HCT116 (cell line): ENCODE results near the gene HGFAC. TPM values are rescaled to one million over a fixed set of nuclear protein-coding genes. Genes with fewer than 3 reads are reported as not detected.

Experiments
- ATAC-seq: fragments of 200-7000 bp; cut with Tn5 transposase; 2 replicates; pipeline ENCODE4 v1.9.1; 2020; ENCODE audit warnings: mild to moderate bottlenecking, moderate library complexity
- BruUV-seq: library from RNA; stranded (reverse); fragments of 400-500 nt; replicated peaks from 2 replicates; lab custom pipeline; 2021; lab: Mats Ljungman, UMichigan
- CTCF ChIA-PET: fragments of 300-600 bp; sonication (Branson Sonifier 250); formaldehyde crosslinking; loops from one replicate; lab custom pipeline; 2021; ENCODE audit warnings: antibody characterized with exemption; lab: Charles Lee
- POLR2A ChIA-PET: fragments of 300-600, 350-600 bp; sonication (Branson Sonifier 250); formaldehyde crosslinking; loops from one replicate; lab custom pipeline; 2021; ENCODE audit warnings: antibody characterized with exemption; lab: Charles Lee
- RAD21 ChIA-PET, 2 experiments: fragments of 300-600 bp; sonication (Branson Sonifier 250); formaldehyde crosslinking; loops; one replicate each; lab custom pipeline; 2023; ENCODE audit warnings: low total read pairs in 2 of 2; ENCODE audit not compliant: uncharacterized antibody in 2 of 2, unreplicated experiment in 2 of 2, low non-redundant PET in 1 of 2; lab: Charles Lee
- DNase-seq: peaks from one replicate; pipeline ENCODE4 v3.0.0-alpha.2; 2010; ENCODE audit warnings: low read depth, low spot score
- H2AFZ ChIP-seq: fragments of 200-600 bp; shearing (Covaris generic), sonication (generic); 2 replicates; pipeline ENCODE4 v1.6.1; 2017; ENCODE audit warnings: low read depth, mixed run types, mixed read lengths, antibody characterized with exemption, low read length; ENCODE audit not compliant: poor library complexity, severe bottlenecking
- H3K27ac ChIP-seq: 2 replicates; pipeline ENCODE4 v1.5.1; 2012; ENCODE audit warnings: low read depth, low read length
- H3K27me3 ChIP-seq: fragments of 200-600 bp; sonication (generic); 2 replicates; pipeline ENCODE4 v1.6.1; 2016; ENCODE audit warnings: mixed run types, low read length, mixed read lengths; ENCODE audit not compliant: insufficient read depth
- H3K36me3 ChIP-seq, 2 experiments: fragments of 200-500 bp in 1 of 2; fragments of 200-600 bp in 1 of 2; sonication (Bioruptor generic) in 1 of 2; sonication (generic) in 1 of 2; 2 replicates each; pipeline versions ENCODE4 v1.5.1 to v1.6.1; 2014 to 2016; ENCODE audit warnings: low read length in 2 of 2, inconsistent platforms in 1 of 2, mixed read lengths in 1 of 2, mixed run types in 1 of 2; ENCODE audit not compliant: insufficient read depth in 2 of 2, control insufficient read depth in 1 of 2
- H3K4me1 ChIP-seq, 2 experiments: fragments of 200-600 bp in 1 of 2; sonication (generic) in 1 of 2; 2 replicates each; pipeline versions ENCODE4 v1.5.1 to v1.6.1; 2012 to 2017; ENCODE audit warnings: low read length in 2 of 2, inconsistent platforms in 1 of 2, mild to moderate bottlenecking in 1 of 2, mixed read lengths in 1 of 2, mixed run types in 1 of 2, moderate library complexity in 1 of 2; ENCODE audit not compliant: insufficient read depth in 2 of 2, control insufficient read depth in 1 of 2
- H3K4me2 ChIP-seq: fragments of 200-600 bp; sonication (generic); 2 replicates; pipeline ENCODE4 v1.6.1; 2017; ENCODE audit warnings: mixed run types, low read length, mixed read lengths
- H3K4me3 ChIP-seq, 2 experiments: fragments of 200-600 bp in 1 of 2; sonication (generic) in 1 of 2; replicated peaks in 1 of 2; 2 replicates each; pipeline ENCODE4 v1.5.1; 2011 to 2016; ENCODE audit warnings: low read length in 2 of 2, control low read depth in 1 of 2, low read depth in 1 of 2, mild to moderate bottlenecking in 1 of 2, mixed read lengths in 1 of 2, mixed run types in 1 of 2
- H3K79me2 ChIP-seq: fragments of 200-600 bp; sonication (generic); 2 replicates; pipeline ENCODE4 v1.6.1; 2017; ENCODE audit warnings: mild to moderate bottlenecking, mixed run types, low read length, moderate library complexity, mixed read lengths; ENCODE audit not compliant: insufficient read depth
- H3K9ac ChIP-seq: fragments of 200-600 bp; sonication (generic); 2 replicates; pipeline ENCODE4 v1.6.1; 2016; ENCODE audit warnings: low read length, mixed read lengths
- H3K9me2 ChIP-seq: fragments of 200-600 bp; sonication (generic), shearing (Covaris generic); 2 replicates; pipeline ENCODE4 v1.6.1; 2017; ENCODE audit warnings: mixed run types, mild to moderate bottlenecking, moderate library complexity; ENCODE audit not compliant: insufficient read depth
- H3K9me3 ChIP-seq, 2 experiments: fragments of 200-500 bp in 1 of 2; fragments of 200-600 bp in 1 of 2; sonication (Bioruptor generic) in 1 of 2; sonication (generic) in 1 of 2; 2 replicates each; pipeline ENCODE4 v1.6.1; 2014 to 2017; ENCODE audit warnings: low read length in 2 of 2, mixed read lengths in 2 of 2, inconsistent platforms in 1 of 2, low read depth in 1 of 2, mild to moderate bottlenecking in 1 of 2, mixed run types in 1 of 2, moderate library complexity in 1 of 2; ENCODE audit not compliant: control insufficient read depth in 1 of 2, insufficient read depth in 1 of 2
- H4K20me1 ChIP-seq: fragments of 200-600 bp; sonication (generic), shearing (Covaris generic); 2 replicates; pipeline ENCODE4 v1.6.1; 2017; ENCODE audit warnings: mixed run types, mild to moderate bottlenecking, moderate library complexity; ENCODE audit not compliant: insufficient read depth
- ATF3 ChIP-seq: IDR thresholded peaks from 2 replicates; pipeline ENCODE4 v1.6.1; 2012
- CBX3 ChIP-seq: IDR thresholded peaks from 2 replicates; pipeline ENCODE4 v1.6.1; 2012; ENCODE audit warnings: low read depth
- CEBPB ChIP-seq: IDR thresholded peaks from 2 replicates; pipeline ENCODE4 v1.6.1; 2012; ENCODE audit warnings: low read depth
- ZFX ChIP-seq: fragments of 450-650 bp; IDR thresholded peaks from 2 replicates; pipeline ENCODE4 v1.6.1; 2017
- intact Hi-C: fragments of 100-400 bp; cut with micrococcal nuclease; formaldehyde crosslinking; loops from 2 replicates; pipeline ENCODE4 v1.10.0; 2022
- total RNA-seq: library from RNA; stranded (reverse); gene quantifications from one replicate; pipeline ENCODE4 v1.2.1, GENCODE V29; 2021; ENCODE audit not compliant: unreplicated experiment

HGFAC gene
- total RNA-seq, 1 experiment from 2014 or later: 1.1 TPM

GRCh38 chr4:3470244-3471097, 28.7 kb downstream of the HGFAC start:
- TF ChIP-seq ATF3 (no peak), ZFX (no peak), CBX3 (no peak), CEBPB (no peak)
- Histone ChIP-seq H3K36me3 (no peaks in the 10 kb centered on the region), H3K27ac (no peak overlapping the region), H3K9ac (no peak overlapping the region), H2AFZ (no peak overlapping the region), H4K20me1 (no peaks in the 10 kb centered on the region), H3K9me3 (peaks cover 0 to 5% of the 10 kb centered on the region in 2 experiments; a peak in 1 of 4 replicates), H3K79me2 (no peaks in the 10 kb centered on the region), H3K9me2 (no peaks in the 10 kb centered on the region), H3K27me3 (no peaks in the 10 kb centered on the region), H3K4me2 (no peak overlapping the region), H3K4me3 (no peak overlapping the region), H3K4me1 (no peaks in the 10 kb centered on the region)
- intact Hi-C loops: no loop called here
- POLR2A ChIA-PET: no interaction called here
- RAD21 ChIA-PET: no interaction called here
- BruUV-seq: no TSS peak
- CTCF ChIA-PET: no interaction called here
- ATAC-seq (no peak), DNase-seq (no peak)

GRCh38 chr4:3471098-3471760, 29.5 kb downstream of the HGFAC start:
- Histone ChIP-seq H3K4me1 (no peaks in the 10 kb centered on the region), H3K4me2 (no peak overlapping the region), H3K9ac (no peak overlapping the region), H3K27ac (no peak overlapping the region), H3K36me3 (no peaks in the 10 kb centered on the region), H3K79me2 (no peaks in the 10 kb centered on the region), H3K9me2 (no peaks in the 10 kb centered on the region), H2AFZ (no peak overlapping the region), H4K20me1 (no peaks in the 10 kb centered on the region), H3K4me3 (no peak overlapping the region), H3K9me3 (peaks cover 0 to 5% of the 10 kb centered on the region in 2 experiments; a peak in 1 of 4 replicates), H3K27me3 (no peaks in the 10 kb centered on the region)
- ATAC-seq (no peak), DNase-seq (no peak)
- intact Hi-C loops: no loop called here
- ChIA-PET CTCF (no interaction called here), POLR2A (no interaction called here), RAD21 (no interaction called here)
- TF ChIP-seq CBX3: no peak
- BruUV-seq: no TSS peak
